ENCODE results near the gene NCOA4. TPM values are rescaled to one million over a fixed set of nuclear protein-coding genes. Genes with fewer than 3 reads are reported as not detected.
"Not testable (repeated sequence)": the region's sequence is repeated elsewhere in the genome, so short reads cannot be mapped to it uniquely, and the experiment has no call there.

NCOA4 gene
- total RNA-seq, 1 experiment from 2014 or later = 144 TPM

DNA sequence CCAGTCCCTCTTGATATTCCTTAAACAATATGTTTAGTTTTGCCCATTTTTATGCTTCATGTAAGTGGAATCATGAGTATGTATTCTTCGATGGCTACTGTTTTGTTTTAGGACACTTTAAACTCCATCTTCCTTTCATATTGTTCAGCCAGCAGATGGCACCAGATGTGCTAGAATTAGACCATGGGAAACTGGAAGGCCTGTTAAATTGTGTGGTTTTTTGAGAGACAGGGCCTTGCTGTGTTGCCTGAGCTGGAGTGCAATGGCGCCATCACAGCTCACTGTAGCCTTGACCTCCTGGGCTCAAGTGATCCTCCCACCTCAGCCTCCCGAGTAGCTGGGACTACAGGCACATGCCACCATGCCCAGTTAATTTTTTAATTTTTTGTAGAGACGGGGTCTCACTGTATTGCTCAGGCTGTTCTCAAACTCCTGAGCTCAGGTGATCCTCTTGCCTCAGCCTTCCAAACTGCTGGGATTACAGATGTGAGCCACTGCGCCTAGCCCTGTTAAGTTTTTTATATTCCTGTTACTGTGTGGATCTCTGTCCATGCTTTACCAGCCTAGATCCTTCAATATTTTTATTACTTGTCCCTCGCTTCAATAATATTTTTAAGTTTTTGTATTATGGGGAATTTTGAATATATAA, 46.8 kb downstream of the NCOA4 start:
- DNase-seq (ENCODE audit: low read depth) = peak; percentile 46

DNA sequence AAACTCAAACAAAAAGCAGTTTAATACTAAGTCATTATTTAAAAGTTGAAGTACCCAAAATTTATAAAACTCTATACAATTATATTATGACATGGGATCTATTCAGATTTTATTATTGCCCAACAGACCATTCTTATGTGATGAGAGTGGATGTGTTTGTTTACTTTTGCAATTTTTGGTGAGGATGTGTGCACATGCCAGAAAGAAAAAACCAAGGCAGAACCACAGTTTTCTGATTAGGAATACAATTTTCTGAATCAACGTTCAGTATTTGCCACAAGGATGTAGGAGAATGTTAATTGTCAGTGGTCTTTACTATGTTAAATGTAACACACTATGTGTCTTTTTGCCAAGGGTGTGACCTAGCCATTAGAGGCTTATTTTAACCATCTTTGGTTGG, 49.1 kb downstream of the NCOA4 start:
- not testable (repeated sequence) for DNase-seq (ENCODE audit: low read depth)

DNA sequence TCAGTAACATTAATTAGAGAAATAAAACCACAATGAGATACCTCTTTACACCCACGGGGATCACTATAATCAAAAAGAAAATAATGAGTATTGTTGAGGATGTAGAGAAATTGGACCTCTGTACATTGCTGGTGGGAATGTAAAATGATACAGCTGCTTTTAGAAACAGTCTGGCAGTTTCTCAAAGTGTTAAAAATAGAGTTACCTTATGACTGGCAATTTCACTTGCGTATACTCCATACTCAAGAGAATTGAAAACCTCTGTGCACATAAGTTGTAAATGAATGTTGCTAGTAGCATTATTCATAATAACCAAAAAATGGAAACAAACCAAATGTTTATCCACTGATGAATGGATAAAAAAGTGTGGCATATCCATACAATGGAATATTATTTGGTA, 51.9 kb downstream of the NCOA4 start:
- not testable (repeated sequence) for DNase-seq (ENCODE audit: low read depth)

DNA sequence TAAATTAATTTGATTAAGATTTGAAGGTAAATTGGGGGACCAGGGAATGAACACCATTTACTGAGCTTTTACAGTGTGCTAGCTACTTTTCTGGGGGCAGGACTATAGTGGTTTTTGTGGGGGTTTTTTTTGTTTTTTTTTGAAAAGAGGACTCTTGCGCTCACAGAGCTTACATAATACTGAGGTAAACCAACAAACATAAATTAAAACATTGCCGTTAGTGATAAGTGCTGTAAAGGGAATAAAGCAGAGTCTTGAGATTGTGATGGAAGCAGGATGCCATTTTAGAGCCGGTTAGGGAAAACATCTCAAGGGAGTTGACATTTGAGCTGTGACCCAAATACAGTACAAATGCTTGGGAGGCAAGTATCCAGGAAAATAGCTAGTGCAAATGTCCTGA, 56.4 kb downstream of the NCOA4 start:
- DNase-seq (ENCODE audit: low read depth) = not testable (repeated sequence)

DNA sequence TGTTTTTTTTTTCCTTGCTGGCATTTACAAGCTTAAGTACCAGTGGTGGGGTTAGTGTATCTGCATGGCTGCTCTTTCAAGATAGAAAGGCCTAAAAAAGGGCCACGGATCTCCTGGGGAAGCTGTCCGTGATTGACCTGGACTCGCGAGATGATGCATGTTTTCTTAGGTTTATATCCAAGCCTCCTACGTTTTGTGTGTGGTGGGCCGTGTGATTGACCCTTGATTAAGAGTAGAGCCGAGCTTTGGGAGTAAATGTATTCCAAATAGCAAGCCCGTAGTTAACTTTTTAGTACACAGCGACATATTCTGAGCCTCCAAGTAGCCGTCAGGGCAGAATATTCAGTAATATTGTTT, 57.6 kb downstream of the NCOA4 start:
- DNase-seq (ENCODE audit: low read depth) = peak; percentile 2

DNA sequence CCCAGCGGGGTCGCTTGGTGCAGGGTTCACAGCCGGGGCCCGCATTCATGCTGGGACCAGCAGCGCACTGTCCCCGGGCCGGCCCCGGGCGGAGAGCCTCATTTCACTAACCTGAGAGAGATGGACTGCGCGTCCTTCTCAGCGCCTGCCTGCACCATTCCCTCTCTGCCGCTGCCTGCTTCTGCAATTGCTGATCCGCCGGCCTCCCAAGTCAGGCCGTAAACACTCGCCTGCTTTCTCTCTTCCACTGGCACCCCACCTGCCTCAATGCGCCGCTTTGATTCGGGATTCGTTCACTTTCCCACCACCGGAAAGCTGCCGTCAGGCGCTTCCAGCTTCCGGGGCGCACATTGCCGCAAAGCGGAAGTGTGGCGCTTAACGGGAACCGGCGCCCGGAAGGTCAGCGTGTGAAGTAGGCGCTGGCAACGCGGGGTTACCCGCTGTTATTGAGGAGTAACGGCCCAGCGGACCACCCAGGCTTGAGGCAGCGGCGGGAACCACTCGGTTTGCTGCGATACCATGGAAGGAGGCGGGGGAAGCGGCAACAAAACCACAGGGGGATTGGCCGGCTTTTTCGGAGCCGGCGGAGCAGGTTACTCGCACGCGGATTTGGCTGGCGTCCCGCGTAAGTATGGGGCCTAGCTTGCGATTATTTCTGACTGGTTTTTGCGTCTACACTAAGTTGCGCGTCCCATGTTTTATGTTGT, 58.2 kb downstream of the NCOA4 start, which contains the start of gene TIMM23:
TIMM23 (plus strand) TSS at position 384 of the 707 bp plus-strand sequence; CDS start at position 520, 136 bp downstream.
- peak; percentile 82 for DNase-seq (ENCODE audit: low read depth)

DNA sequence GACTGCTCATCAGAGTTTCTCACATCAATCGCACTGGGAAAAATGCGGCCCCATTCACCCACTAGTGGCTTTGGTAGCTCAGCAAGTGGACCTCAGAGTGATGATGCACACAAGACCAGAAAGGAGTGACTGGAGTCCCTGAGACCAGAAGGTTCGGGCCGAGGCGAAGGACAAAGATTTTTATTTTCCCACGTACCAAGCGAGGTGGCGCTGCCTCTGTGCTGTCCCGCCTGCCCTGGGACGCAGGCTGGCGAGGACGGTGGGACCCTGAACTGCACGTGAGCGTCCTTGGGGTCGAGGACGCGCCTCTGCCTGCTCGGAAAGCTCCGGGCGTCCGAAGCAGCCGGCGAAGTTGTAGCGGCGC, 58.7 kb downstream of the NCOA4 start:
- DNase-seq (ENCODE audit: low read depth) = peak; percentile 5

DNA sequence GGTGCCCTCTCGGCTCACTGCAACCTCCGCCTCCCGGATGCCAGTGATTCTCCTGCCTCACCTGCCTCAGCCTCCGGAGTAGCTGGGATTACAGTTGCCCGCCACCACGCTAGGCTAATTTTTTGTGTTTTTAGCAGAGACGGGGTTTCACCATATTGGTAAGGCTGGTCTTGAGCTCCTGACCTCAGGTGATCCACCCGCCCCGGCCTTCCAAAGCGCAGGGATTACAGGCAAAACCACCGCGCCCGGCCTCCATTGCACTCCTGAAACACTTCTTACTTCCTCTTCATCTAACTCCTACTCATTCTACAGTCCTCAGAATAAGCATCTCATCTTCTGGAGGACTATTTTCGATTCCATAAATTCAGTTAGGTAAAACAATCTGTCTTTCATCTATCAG, 59.4 kb downstream of the NCOA4 start:
- not testable (repeated sequence) for DNase-seq (ENCODE audit: low read depth)

DNA sequence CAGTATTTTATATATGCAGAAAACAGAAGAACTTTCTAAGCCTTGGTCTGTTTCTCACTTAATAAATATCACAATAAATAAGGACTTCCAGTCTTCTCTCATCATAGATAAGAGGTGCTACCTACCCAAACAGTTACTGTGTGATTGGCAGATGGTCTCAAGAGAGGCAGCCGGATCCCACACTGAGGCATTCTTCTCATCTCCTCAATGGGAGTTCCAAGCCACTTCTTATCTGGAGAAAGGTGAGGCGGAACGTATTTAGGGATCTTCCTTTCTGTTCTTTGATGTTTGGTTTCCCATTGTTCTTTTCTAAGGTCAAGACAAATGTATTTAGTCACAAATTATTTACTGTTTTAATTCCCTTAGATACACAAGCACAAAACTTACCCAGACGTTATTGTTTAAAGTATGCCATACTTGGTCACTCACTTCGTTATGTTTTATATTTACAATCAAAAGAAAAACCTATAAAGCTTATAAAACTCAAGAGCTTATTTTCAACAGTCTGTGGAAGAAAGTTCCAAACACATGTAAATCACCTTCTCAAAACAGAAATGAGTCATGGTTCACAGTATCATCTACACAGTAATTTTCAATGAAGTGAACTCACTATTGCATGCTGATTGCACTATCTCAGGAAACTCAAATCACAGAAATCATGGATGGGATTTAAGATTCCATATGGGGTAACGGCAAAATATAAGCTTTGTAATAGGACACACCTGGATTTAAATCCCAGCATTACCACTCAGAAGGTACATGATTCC, 67.6 kb downstream of the NCOA4 start:
- not testable (repeated sequence) for DNase-seq (ENCODE audit: low read depth)

DNA sequence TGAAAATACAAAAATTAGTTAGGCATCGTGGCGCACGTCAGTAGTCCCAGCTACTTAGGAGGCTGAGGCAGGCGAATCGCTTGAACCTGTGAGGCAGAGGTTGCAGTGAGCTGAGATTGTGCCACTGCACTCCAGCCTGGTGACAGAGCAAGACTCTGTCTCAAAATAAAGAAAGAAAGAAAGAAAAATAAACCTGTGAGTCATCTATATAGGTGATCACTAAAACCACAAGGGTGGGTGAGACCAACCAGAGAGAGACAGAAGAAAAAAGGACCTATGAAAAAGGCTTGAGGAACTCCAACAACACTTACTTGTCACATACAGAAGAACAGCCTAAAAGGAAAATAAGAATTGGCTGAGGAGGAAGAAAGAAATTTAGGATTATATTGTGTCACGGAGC, 72.5 kb downstream of the NCOA4 start:
- DNase-seq (ENCODE audit: low read depth) = not testable (repeated sequence)

DNA sequence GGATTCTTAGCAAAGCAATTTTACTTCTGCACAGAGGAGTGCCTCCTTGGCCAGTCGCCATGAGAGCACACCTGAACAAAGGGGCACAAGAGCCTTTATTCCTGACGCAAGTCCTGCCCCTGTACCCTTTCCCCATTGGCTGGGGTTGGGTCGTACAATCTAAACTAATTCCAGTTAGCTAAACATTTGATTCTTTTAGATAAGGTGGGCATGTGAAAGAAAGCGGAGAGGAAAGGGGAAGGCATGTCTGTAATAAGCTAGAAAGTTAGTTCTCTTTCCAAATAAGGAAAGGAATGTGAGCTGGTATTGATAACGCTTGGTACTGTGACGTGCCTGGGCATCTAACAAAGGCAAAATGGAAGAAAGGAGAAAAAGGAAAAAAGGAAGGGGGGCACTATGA, 73.8 kb downstream of the NCOA4 start:
- not testable (repeated sequence) for DNase-seq (ENCODE audit: low read depth)

Other genes starting within 250 kb of the NCOA4 start
- gene AGAP4, start 183.1 kb downstream of the NCOA4 start, total RNA-seq (2014; rRNA removed; shearing (Covaris generic)) = 3.0 and 7.8 TPM in 2 replicates
- 86.4 and 93.2 TPM in 2 replicates for gene TIMM23, start 58.1 kb downstream of the NCOA4 start, total RNA-seq (2014; rRNA removed; shearing (Covaris generic))
- not detected in 2 replicates for gene MSMB, start 15.6 kb upstream of the NCOA4 start, total RNA-seq (2014; rRNA removed; shearing (Covaris generic))